ENCODE measurements around the gene RAPGEF6.

The RAPGEF6 gene

DNA sequence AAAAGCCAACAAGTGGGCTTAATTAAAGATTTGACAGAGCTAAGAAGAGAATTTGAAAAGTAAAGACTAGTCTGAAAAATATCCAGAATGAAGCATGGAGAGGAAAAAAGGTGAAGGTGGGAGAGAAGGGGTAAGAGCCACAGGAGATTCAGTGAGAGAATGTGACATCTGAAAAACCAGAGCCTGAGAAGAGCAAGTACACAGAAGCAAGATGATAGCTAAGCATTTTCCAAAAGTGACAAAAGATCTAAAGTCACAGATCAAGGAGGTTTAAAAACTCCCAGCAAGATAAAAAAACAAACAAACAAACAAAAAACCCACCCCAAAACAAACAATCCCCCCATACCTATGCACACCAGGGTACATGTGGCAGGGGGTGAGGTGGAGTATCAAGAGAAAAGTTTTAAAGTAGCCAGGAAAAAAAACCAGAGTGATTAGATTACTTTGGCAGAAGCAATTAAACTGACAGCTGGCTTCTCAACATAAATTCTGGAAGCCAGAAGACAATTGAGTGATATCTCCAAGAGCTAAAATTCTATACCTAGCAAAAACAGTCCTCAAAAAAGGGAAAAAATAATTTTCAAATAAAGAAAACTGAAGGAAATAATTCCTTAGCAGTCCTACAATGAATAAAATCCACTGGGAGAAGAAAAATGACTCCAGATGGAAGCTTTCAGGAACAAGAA lies 111.4 kb downstream of the RAPGEF6 start:
- Histone ChIP-seq H3K4me3 (ENCODE audit: low read depth, low read length) (no peak overlapping the region), H3K36me3 (ENCODE audit: control insufficient read depth in 2 of 2, insufficient read depth in 1 of 2, low read length in 2 of 2) (peaks cover 0 to 3% of the 10 kb centered on the region in 2 experiments; a peak in 2 of 3 replicates), H3K4me1 (ENCODE audit: control insufficient read depth, insufficient read depth, low read length) (peaks cover 11% of the 10 kb centered on the region), H3K9me3 (ENCODE audit: control insufficient read depth, insufficient read depth, low read depth, low read length) (no peaks in the 10 kb centered on the region), H3K27ac (ENCODE audit: extremely low read depth, low read depth, low read length) (no peak overlapping the region)
- POLR2A ChIA-PET, result interaction anchor here (0.7 to 0.9 kb wide), 2 partner anchors 13 to 176 kb away, joined by 3 read pairs; no protein-coding TSS in a partner anchor
- peak; percentile 67 for TF ChIP-seq ZNF585B (tag by site-specific recombination; IDR thresholded peaks at IDR 0.05)
- TF ChIP-seq, protein P1, sequence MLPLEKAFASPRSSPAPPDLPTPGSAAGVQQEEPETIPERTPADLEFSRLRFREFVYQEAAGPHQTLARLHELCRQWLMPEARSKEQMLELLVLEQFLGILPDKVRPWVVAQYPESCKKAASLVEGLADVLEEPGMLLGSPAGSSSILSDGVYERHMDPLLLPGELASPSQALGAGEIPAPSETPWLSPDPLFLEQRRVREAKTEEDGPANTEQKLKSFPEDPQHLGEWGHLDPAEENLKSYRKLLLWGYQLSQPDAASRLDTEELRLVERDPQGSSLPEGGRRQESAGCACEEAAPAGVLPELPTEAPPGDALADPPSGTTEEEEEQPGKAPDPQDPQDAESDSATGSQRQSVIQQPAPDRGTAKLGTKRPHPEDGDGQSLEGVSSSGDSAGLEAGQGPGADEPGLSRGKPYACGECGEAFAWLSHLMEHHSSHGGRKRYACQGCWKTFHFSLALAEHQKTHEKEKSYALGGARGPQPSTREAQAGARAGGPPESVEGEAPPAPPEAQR (tag by site-specific recombination; IDR thresholded peaks at IDR 0.05), result no peak
- TF ChIP-seq, protein P2, sequence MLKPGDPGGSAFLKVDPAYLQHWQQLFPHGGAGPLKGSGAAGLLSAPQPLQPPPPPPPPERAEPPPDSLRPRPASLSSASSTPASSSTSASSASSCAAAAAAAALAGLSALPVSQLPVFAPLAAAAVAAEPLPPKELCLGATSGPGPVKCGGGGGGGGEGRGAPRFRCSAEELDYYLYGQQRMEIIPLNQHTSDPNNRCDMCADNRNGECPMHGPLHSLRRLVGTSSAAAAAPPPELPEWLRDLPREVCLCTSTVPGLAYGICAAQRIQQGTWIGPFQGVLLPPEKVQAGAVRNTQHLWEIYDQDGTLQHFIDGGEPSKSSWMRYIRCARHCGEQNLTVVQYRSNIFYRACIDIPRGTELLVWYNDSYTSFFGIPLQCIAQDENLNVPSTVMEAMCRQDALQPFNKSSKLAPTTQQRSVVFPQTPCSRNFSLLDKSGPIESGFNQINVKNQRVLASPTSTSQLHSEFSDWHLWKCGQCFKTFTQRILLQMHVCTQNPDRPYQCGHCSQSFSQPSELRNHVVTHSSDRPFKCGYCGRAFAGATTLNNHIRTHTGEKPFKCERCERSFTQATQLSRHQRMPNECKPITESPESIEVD (tag by site-specific recombination; IDR thresholded peaks at IDR 0.05), result peak; percentile 85
- 0 out of 2 replicates have a peak, but pooled peaks have one; percentile 28 for TF ChIP-seq ZNF791 (tag by site-specific recombination; IDR thresholded peaks at IDR 0.05)
- TF ChIP-seq, protein P3, sequence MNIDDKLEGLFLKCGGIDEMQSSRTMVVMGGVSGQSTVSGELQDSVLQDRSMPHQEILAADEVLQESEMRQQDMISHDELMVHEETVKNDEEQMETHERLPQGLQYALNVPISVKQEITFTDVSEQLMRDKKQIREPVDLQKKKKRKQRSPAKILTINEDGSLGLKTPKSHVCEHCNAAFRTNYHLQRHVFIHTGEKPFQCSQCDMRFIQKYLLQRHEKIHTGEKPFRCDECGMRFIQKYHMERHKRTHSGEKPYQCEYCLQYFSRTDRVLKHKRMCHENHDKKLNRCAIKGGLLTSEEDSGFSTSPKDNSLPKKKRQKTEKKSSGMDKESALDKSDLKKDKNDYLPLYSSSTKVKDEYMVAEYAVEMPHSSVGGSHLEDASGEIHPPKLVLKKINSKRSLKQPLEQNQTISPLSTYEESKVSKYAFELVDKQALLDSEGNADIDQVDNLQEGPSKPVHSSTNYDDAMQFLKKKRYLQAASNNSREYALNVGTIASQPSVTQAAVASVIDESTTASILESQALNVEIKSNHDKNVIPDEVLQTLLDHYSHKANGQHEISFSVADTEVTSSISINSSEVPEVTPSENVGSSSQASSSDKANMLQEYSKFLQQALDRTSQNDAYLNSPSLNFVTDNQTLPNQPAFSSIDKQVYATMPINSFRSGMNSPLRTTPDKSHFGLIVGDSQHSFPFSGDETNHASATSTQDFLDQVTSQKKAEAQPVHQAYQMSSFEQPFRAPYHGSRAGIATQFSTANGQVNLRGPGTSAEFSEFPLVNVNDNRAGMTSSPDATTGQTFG (tag by site-specific recombination; IDR thresholded peaks at IDR 0.05; ENCODE audit: borderline replicate concordance), result no peak
- no peak for TF ChIP-seq KLF7 (tag by site-specific recombination; IDR thresholded peaks at IDR 0.05; ENCODE audit: borderline replicate concordance)
- CTCF ChIA-PET, result interaction anchor here (0.7 kb wide), 1 partner anchor 1589 kb away, joined by 3 read pairs; no protein-coding TSS in a partner anchor

DNA sequence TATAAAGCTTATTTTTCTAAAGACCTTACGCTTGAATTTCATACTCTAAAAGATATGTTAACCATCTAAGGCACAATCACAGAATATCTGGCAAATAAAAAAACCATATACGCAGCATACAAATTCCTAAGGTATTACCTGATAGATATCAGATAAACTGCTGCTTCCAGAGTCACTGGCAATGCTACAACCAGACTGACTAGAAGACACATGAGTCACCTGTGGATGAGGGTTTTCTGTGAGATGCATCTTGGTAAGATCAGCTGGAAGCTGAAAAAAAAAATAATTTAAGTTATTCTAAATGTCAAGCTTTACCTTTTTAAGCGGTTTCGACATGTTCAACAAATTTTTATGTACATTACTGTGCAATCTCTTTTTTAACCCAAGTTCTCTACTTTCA lies 113.8 kb downstream of the RAPGEF6 start:
- no peak for TF ChIP-seq WT1 (tag by site-specific recombination; IDR thresholded peaks at IDR 0.05)
- Histone ChIP-seq H3K4me3 (ENCODE audit: low read depth, low read length) (no peak overlapping the region), H3K27ac (ENCODE audit: extremely low read depth, low read depth, low read length) (no peak overlapping the region), H3K36me3 (ENCODE audit: control insufficient read depth in 2 of 2, insufficient read depth in 1 of 2, low read length in 2 of 2) (peaks cover 3 to 4% of the 10 kb centered on the region in 2 experiments; a peak in 2 of 3 replicates), H3K9me3 (ENCODE audit: control insufficient read depth, insufficient read depth, low read depth, low read length) (no peaks in the 10 kb centered on the region), H3K4me1 (ENCODE audit: control insufficient read depth, insufficient read depth, low read length) (peaks cover 11% of the 10 kb centered on the region)
- CTCF ChIA-PET, result no interaction called here
- POLR2A ChIA-PET, result no interaction called here

DNA sequence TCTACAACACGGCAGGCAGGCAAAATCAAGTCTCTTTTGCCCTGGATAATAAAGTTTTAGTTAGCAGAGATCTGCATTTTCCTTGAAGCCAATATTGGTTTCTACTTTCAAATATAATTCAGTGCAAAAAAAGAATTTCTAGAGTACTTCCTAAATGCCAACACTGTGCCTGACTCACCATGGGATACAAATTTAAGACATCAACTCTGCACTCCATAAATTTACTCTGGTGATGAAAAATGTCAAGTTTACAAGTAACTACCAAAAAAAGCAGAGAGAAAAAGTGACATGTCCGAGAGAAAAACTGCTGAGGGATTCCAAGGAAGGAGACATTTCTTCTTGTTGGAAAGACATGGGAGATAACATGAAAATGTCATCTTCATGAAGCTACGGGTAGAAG lies 119.7 kb downstream of the RAPGEF6 start:
- TF ChIP-seq, protein P4, sequence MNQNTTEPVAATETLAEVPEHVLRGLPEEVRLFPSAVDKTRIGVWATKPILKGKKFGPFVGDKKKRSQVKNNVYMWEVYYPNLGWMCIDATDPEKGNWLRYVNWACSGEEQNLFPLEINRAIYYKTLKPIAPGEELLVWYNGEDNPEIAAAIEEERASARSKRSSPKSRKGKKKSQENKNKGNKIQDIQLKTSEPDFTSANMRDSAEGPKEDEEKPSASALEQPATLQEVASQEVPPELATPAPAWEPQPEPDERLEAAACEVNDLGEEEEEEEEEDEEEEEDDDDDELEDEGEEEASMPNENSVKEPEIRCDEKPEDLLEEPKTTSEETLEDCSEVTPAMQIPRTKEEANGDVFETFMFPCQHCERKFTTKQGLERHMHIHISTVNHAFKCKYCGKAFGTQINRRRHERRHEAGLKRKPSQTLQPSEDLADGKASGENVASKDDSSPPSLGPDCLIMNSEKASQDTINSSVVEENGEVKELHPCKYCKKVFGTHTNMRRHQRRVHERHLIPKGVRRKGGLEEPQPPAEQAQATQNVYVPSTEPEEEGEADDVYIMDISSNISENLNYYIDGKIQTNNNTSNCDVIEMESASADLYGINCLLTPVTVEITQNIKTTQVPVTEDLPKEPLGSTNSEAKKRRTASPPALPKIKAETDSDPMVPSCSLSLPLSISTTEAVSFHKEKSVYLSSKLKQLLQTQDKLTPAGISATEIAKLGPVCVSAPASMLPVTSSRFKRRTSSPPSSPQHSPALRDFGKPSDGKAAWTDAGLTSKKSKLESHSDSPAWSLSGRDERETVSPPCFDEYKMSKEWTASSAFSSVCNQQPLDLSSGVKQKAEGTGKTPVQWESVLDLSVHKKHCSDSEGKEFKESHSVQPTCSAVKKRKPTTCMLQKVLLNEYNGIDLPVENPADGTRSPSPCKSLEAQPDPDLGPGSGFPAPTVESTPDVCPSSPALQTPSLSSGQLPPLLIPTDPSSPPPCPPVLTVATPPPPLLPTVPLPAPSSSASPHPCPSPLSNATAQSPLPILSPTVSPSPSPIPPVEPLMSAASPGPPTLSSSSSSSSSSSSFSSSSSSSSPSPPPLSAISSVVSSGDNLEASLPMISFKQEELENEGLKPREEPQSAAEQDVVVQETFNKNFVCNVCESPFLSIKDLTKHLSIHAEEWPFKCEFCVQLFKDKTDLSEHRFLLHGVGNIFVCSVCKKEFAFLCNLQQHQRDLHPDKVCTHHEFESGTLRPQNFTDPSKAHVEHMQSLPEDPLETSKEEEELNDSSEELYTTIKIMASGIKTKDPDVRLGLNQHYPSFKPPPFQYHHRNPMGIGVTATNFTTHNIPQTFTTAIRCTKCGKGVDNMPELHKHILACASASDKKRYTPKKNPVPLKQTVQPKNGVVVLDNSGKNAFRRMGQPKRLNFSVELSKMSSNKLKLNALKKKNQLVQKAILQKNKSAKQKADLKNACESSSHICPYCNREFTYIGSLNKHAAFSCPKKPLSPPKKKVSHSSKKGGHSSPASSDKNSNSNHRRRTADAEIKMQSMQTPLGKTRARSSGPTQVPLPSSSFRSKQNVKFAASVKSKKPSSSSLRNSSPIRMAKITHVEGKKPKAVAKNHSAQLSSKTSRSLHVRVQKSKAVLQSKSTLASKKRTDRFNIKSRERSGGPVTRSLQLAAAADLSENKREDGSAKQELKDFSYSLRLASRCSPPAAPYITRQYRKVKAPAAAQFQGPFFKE (tag by site-specific recombination; IDR thresholded peaks at IDR 0.05; ENCODE audit: borderline replicate concordance), result no peak
- TF ChIP-seq KLF8 (tag by site-specific recombination; IDR thresholded peaks at IDR 0.05) (no peak), ZNF596 (tag by site-specific recombination; IDR thresholded peaks at IDR 0.05) (no peak), ZNF202 (tag by site-specific recombination; IDR thresholded peaks at IDR 0.05; ENCODE audit: borderline replicate concordance) (no peak), SETDB1 (IDR thresholded peaks at IDR 0.05; ENCODE audit: insufficient read length, low read length) (no peak)
- TF ChIP-seq, protein P1 (tag by site-specific recombination; IDR thresholded peaks at IDR 0.05), result no peak
- Histone ChIP-seq H3K36me3 (ENCODE audit: control insufficient read depth in 2 of 2, insufficient read depth in 1 of 2, low read length in 2 of 2) (peaks cover 6 to 7% of the 10 kb centered on the region in 2 experiments; a peak in 2 of 3 replicates), H3K27ac (ENCODE audit: extremely low read depth, low read depth, low read length) (no peak overlapping the region), H3K9me3 (ENCODE audit: control insufficient read depth, insufficient read depth, low read depth, low read length) (no peaks in the 10 kb centered on the region), H3K4me3 (ENCODE audit: low read depth, low read length) (no peak overlapping the region), H3K4me1 (ENCODE audit: control insufficient read depth, insufficient read depth, low read length) (peaks cover 2% of the 10 kb centered on the region; the same call in 1 of the 2 replicates)
- ChIA-PET CTCF (interaction anchor here (0.9 kb wide), 1 partner anchor 29 kb away, joined by 3 read pairs; no protein-coding TSS in a partner anchor), POLR2A (interaction anchor here (0.7 kb wide), 1 partner anchor 806 kb away, joined by 5 read pairs; no protein-coding TSS in a partner anchor)

Measured in HEK293 (cell line).